ENCODE data around the gene GPR137B. TPM values are rescaled to one million over a fixed set of nuclear protein-coding genes. Genes with fewer than 3 reads are reported as not detected.

GPR137B gene
- total and polyA plus RNA-seq, 11 donors: 14.9 to 49.8 (median 43.7) TPM

- Histone ChIP-seq H3K27ac (peak overlapping the region; percentile 45 to 84 (median 72)), H3K9me3 (no peaks in the 10 kb centered on the region), H3K27me3 (no peaks in the 10 kb centered on the region), H3K36me3 (no peaks in the 10 kb centered on the region), H3K4me3 (no peak overlapping the region), H3K4me1 (peaks cover 0 to 16% (median 0%) of the 10 kb centered on the region in 12 donors)
- TF ChIP-seq POLR2A (IDR thresholded peaks at IDR 0.05): no peak
- no peak for TF ChIP-seq CTCF (IDR thresholded peaks at IDR 0.05)
- 45 to 60% (median 53%) methylated on average over 15 of the region's 15 CpGs for WGBS, 4 donors
- peak in 3 of 5 donors; percentile 41 to 73 (median 58) for DNase-seq
- ATAC-seq: peak; percentile 72 to 89 (median 86)
- intact Hi-C loops (cut with DNase I): loop anchor here in 5 of 10 donors (5.0 to 10.0 kb wide), 4 partner anchors 169 to 379 kb away; partner anchors contain the start of gene ERO1B (in 2 of the 5)
Observed at GRCh38 chr1:236113324-236114032, 28.9 kb upstream of the GPR137B start.

- 84 to 96% (median 89%) methylated on average over 5 of the region's 5 CpGs for WGBS, 4 donors
- Histone ChIP-seq H3K36me3 (no peaks in the 10 kb centered on the region), H3K27ac (peak overlapping the region in 9 of 12 donors; percentile 57 to 84 (median 78)), H3K9me3 (no peaks in the 10 kb centered on the region), H3K27me3 (no peaks in the 10 kb centered on the region), H3K4me1 (peaks cover 0 to 14% (median 0%) of the 10 kb centered on the region in 12 donors), H3K4me3 (no peak overlapping the region)
- TF ChIP-seq CTCF (IDR thresholded peaks at IDR 0.05): no peak
- TF ChIP-seq POLR2A (IDR thresholded peaks at IDR 0.05): no peak
- ATAC-seq (no peak), DNase-seq (no peak)
- intact Hi-C loops (cut with DNase I): loop anchor here in 5 of 10 donors (5.0 to 10.0 kb wide), 4 partner anchors 168 to 378 kb away; partner anchors contain the start of gene ERO1B (in 2 of the 5)
Observed at GRCh38 chr1:236114076-236114747, 28.1 kb upstream of the GPR137B start.

- no peaks in the 10 kb centered on the region for H3K36me3 ChIP-seq
- 85 to 89% (median 86%) methylated on average over 8 of the region's 8 CpGs for WGBS, 4 donors
- H3K27ac ChIP-seq: no peak overlapping the region
- H3K27me3 ChIP-seq: no peaks in the 10 kb centered on the region
- DNase-seq (no peak), ATAC-seq (no peak)
- TF ChIP-seq CTCF (IDR thresholded peaks at IDR 0.05) (no peak), POLR2A (IDR thresholded peaks at IDR 0.05) (no peak)
- peaks cover 0 to 13% (median 0%) of the 10 kb centered on the region in 12 donors for H3K4me1 ChIP-seq
- H3K9me3 ChIP-seq: no peaks in the 10 kb centered on the region
- H3K4me3 ChIP-seq: no peak overlapping the region
- intact Hi-C loops (cut with DNase I): loop anchor here in 1 of 10 donors (10.0 kb wide), 1 partner anchor 167 kb away; the partner anchor contains the start of gene ERO1B
Observed at GRCh38 chr1:236117710-236118109, 24.6 kb upstream of the GPR137B start.

GRCh38 chr1:236119943-236120484 lies 22.3 kb upstream of the GPR137B start:
- no peak for ATAC-seq
- Histone ChIP-seq H3K4me3 (no peak overlapping the region), H3K4me1 (peaks cover 0 to 11% (median 0%) of the 10 kb centered on the region in 12 donors), H3K27ac (no peak overlapping the region), H3K27me3 (no peaks in the 10 kb centered on the region), H3K36me3 (no peaks in the 10 kb centered on the region), H3K9me3 (no peaks in the 10 kb centered on the region)
- TF ChIP-seq CTCF (IDR thresholded peaks at IDR 0.05) (no peak), POLR2A (IDR thresholded peaks at IDR 0.05) (no peak)
- WGBS, 4 donors: 52 to 72% (median 62%) methylated on average over 12 of the region's 12 CpGs
- DNase-seq: no peak
- intact Hi-C loops (cut with DNase I): loop anchor here in 1 of 10 donors (10.0 kb wide), 1 partner anchor 165 kb away; the partner anchor contains the start of gene ERO1B

Measured in heart left ventricle (tissue), 16 donors.